CD14-positive monocyte (primary cell): Measurements from ENCODE around the gene TXNDC15. TPM values are rescaled to one million over a fixed set of nuclear protein-coding genes. Genes with fewer than 3 reads are reported as not detected.

ENCODE experiments used
- DNase-seq, 3 donors: peaks; one replicate each; pipeline ENCODE4 v3.0.0-alpha.2; 2011 to 2022
- H2AFZ ChIP-seq: 2 replicates; pipeline ENCODE4 v1.6.0; 2012; ENCODE audit warnings: mild to moderate bottlenecking, low read depth, low read length, inconsistent platforms; ENCODE audit not compliant: insufficient read depth, poor library complexity, severe bottlenecking
- H3K27ac ChIP-seq, 2 donors: 1 replicate in 1 of 2; 2 replicates in 1 of 2; pipeline ENCODE4 v1.5.1; 2012 to 2013; ENCODE audit warnings: low read length in 2 of 2, control low read depth in 1 of 2, inconsistent platforms in 1 of 2, low read depth in 1 of 2, mild to moderate bottlenecking in 1 of 2
- H3K27me3 ChIP-seq, 2 donors: one replicate each; pipeline versions ENCODE4 v1.6.0 to v1.6.1; 2011 to 2013; ENCODE audit warnings: low read length in 2 of 2; ENCODE audit not compliant: control insufficient read depth in 2 of 2, insufficient read depth in 2 of 2
- H3K36me3 ChIP-seq, 2 donors: replicated peaks in 1 of 2; 1 replicate in 1 of 2; 2 replicates in 1 of 2; pipeline versions ENCODE4 v1.5.1 to v1.6.1; 2012 to 2013; ENCODE audit warnings: low read length in 2 of 2, control low read depth in 1 of 2, inconsistent platforms in 1 of 2, mild to moderate bottlenecking in 1 of 2; ENCODE audit not compliant: insufficient read depth in 2 of 2, control insufficient read depth in 1 of 2
- H3K4me1 ChIP-seq, 2 donors: 1 replicate in 1 of 2; 2 replicates in 1 of 2; pipeline versions ENCODE4 v1.5.1 to v1.6.1; 2012 to 2013; ENCODE audit warnings: low read length in 2 of 2, control low read depth in 1 of 2, inconsistent platforms in 1 of 2, mild to moderate bottlenecking in 1 of 2, moderate library complexity in 1 of 2; ENCODE audit not compliant: insufficient read depth in 2 of 2, control insufficient read depth in 1 of 2
- H3K4me2 ChIP-seq: replicated peaks from 2 replicates; pipeline ENCODE3; 2012; ENCODE audit warnings: low read length, moderate library complexity, mild to moderate bottlenecking; ENCODE audit not compliant: poor library complexity, severe bottlenecking; ENCODE audit errors: extremely low read depth
- H3K4me3 ChIP-seq, 3 experiments: fragments of 200-600 bp in 1 of 3; sonication (generic) in 1 of 3; replicated peaks in 1 of 3; 1 replicate in 2 of 3; 2 replicates in 1 of 3; pipeline ENCODE4 v1.5.1; 2011 to 2013; ENCODE audit warnings: low read length in 3 of 3, mild to moderate bottlenecking in 3 of 3, control low read depth in 2 of 3, low read depth in 2 of 3, inconsistent platforms in 1 of 3, moderate library complexity in 1 of 3
- H3K79me2 ChIP-seq: 2 replicates; pipeline ENCODE4 v1.6.0; 2012; ENCODE audit warnings: mild to moderate bottlenecking, control low read depth, inconsistent platforms, low read length, moderate library complexity; ENCODE audit not compliant: insufficient read depth
- H3K9ac ChIP-seq: 2 replicates; pipeline ENCODE4 v1.6.0; 2017; ENCODE audit warnings: low read length, mild to moderate bottlenecking; ENCODE audit not compliant: insufficient read depth, poor library complexity, severe bottlenecking
- H3K9me3 ChIP-seq, 2 donors: replicated peaks in 1 of 2; 1 replicate in 1 of 2; 2 replicates in 1 of 2; pipeline versions ENCODE4 v1.5.1 to v1.6.1; 2012 to 2013; ENCODE audit warnings: low read length in 2 of 2, control low read depth in 1 of 2; ENCODE audit not compliant: control insufficient read depth in 1 of 2, insufficient read depth in 1 of 2
- H4K20me1 ChIP-seq: 2 replicates; pipeline ENCODE4 v1.6.0; 2012; ENCODE audit warnings: mild to moderate bottlenecking, low read length, control low read depth, moderate library complexity; ENCODE audit not compliant: insufficient read depth
- H3K27ac Mint-ChIP-seq, 7 donors: one replicate each; pipeline ENCODE4 v1.8.0; 2020; ENCODE audit warnings: mild to moderate bottlenecking in 7 of 7, mixed read lengths in 7 of 7, moderate library complexity in 6 of 7, inconsistent platforms in 2 of 7
- H3K27me3 Mint-ChIP-seq, 3 donors: one replicate each; pipeline ENCODE4 v1.8.0; 2021 to 2022; ENCODE audit warnings: low read depth in 3 of 3, mild to moderate bottlenecking in 3 of 3, mixed read lengths in 3 of 3, moderate library complexity in 3 of 3, inconsistent platforms in 1 of 3
- H3K36me3 Mint-ChIP-seq, 2 donors: one replicate each; pipeline ENCODE4 v1.8.0; 2020; ENCODE audit warnings: mixed read lengths in 2 of 2, inconsistent platforms in 1 of 2, mild to moderate bottlenecking in 1 of 2
- H3K4me1 Mint-ChIP-seq: one replicate; pipeline ENCODE4 v1.8.0; 2020; ENCODE audit warnings: mild to moderate bottlenecking, mixed read lengths
- H3K4me3 Mint-ChIP-seq, 2 donors: one replicate each; pipeline ENCODE4 v1.8.0; 2020; ENCODE audit warnings: mild to moderate bottlenecking in 2 of 2, mixed read lengths in 2 of 2, moderate library complexity in 1 of 2
- H3K9me3 Mint-ChIP-seq, 7 donors: one replicate each; pipeline ENCODE4 v1.8.0; 2020 to 2022; ENCODE audit warnings: mixed read lengths in 7 of 7, mild to moderate bottlenecking in 6 of 7, moderate library complexity in 6 of 7, inconsistent platforms in 2 of 7
- WGBS: methylation state at CpG from one replicate; pipeline ENCODE4 v1.1.5; 2013; ENCODE audit warnings: missing lambda C conversion rate; ENCODE audit not compliant: insufficient coverage; 5-methylcytosine and 5-hydroxymethylcytosine counted together
- intact Hi-C, 2 donors: fragments of 100-400 bp; cut with micrococcal nuclease; formaldehyde crosslinking; loops; one replicate each; pipeline versions ENCODE4 v1.15.0 to v1.15.1; 2023
- polyA plus RNA-seq, 3 donors: library from polyadenylated mRNA; depleted of rRNA in 1 of 3; unstranded in 2 of 3; stranded (reverse) in 1 of 3; fragments of 300-500 nt in 2 of 3; fragments of >200 nt in 1 of 3; fragmentation: Illumina TruSeq in 2 of 3; gene quantifications; 1 replicate in 2 of 3; 2 replicates in 1 of 3; pipeline ENCODE4 v1.2.3, GENCODE V29; 2012 to 2021
- TF ChIP-seq, protein P1 (sequence below): fragments of 200-600 bp; IDR thresholded peaks from one replicate; pipeline ENCODE4 v1.8.0; 2022; ENCODE audit warnings: antibody characterized with exemption, mild to moderate bottlenecking

Gene TXNDC15
- polyA plus RNA-seq, 3 donors, result 24.1 to 30.9 (median 28.0) TPM

GRCh38 chr5:134911285-134912206 is 37.4 kb downstream of the TXNDC15 start:
- H3K4me1 ChIP-seq, result no peaks in the 10 kb centered on the region
- Mint-ChIP-seq H3K27me3 (no peaks in the 10 kb centered on the region), H3K9me3 (no peaks in the 10 kb centered on the region), H3K4me1 (no peaks in the 10 kb centered on the region), H3K27ac (peak overlapping the region in 2 of 7 donors; percentile 40 to 77), H3K36me3 (peaks cover 17 to 22% of the 10 kb centered on the region in 2 donors), H3K4me3 (no peak overlapping the region)
- H4K20me1 ChIP-seq, result peaks cover 12% of the 10 kb centered on the region
- H3K27ac ChIP-seq, result no peak overlapping the region
- no peaks in the 10 kb centered on the region for H3K27me3 ChIP-seq
- TF ChIP-seq, protein P1, sequence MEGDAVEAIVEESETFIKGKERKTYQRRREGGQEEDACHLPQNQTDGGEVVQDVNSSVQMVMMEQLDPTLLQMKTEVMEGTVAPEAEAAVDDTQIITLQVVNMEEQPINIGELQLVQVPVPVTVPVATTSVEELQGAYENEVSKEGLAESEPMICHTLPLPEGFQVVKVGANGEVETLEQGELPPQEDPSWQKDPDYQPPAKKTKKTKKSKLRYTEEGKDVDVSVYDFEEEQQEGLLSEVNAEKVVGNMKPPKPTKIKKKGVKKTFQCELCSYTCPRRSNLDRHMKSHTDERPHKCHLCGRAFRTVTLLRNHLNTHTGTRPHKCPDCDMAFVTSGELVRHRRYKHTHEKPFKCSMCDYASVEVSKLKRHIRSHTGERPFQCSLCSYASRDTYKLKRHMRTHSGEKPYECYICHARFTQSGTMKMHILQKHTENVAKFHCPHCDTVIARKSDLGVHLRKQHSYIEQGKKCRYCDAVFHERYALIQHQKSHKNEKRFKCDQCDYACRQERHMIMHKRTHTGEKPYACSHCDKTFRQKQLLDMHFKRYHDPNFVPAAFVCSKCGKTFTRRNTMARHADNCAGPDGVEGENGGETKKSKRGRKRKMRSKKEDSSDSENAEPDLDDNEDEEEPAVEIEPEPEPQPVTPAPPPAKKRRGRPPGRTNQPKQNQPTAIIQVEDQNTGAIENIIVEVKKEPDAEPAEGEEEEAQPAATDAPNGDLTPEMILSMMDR, result no peak
- H3K79me2 ChIP-seq, result peaks cover 26% of the 10 kb centered on the region
- DNase-seq, result no peak
- WGBS, result 100% methylated on average over 6 of the region's 8 CpGs
- intact Hi-C loops, result loop anchor here in 1 of 2 donors (10.0 kb wide), 1 partner anchor 243 kb away; no protein-coding TSS in a partner anchor
- no peak overlapping the region for H3K4me2 ChIP-seq
- no peak overlapping the region for H3K4me3 ChIP-seq
- peak overlapping the region; percentile 8 for H3K9ac ChIP-seq
- peaks cover 64 to 84% of the 10 kb centered on the region in 2 donors for H3K36me3 ChIP-seq
- H2AFZ ChIP-seq, result no peak overlapping the region
- H3K9me3 ChIP-seq, result no peaks in the 10 kb centered on the region

GRCh38 chr5:134913254-134913653 is 39.1 kb downstream of the TXNDC15 start:
- no peak overlapping the region for H3K4me3 ChIP-seq
- TF ChIP-seq, protein P1, result no peak
- 100% methylated on average over 3 of the region's 3 CpGs for WGBS
- H3K36me3 ChIP-seq, result peaks cover 75 to 96% of the 10 kb centered on the region in 2 donors
- H3K27me3 ChIP-seq, result no peaks in the 10 kb centered on the region
- no peak overlapping the region for H3K9ac ChIP-seq
- H3K27ac ChIP-seq, result no peak overlapping the region
- no peak overlapping the region for H2AFZ ChIP-seq
- H3K9me3 Mint-ChIP-seq, result no peaks in the 10 kb centered on the region
- no peaks in the 10 kb centered on the region for H3K9me3 ChIP-seq
- peaks cover 24 to 36% of the 10 kb centered on the region in 2 donors for H3K36me3 Mint-ChIP-seq
- no peaks in the 10 kb centered on the region for H3K27me3 Mint-ChIP-seq
- H3K79me2 ChIP-seq, result peaks cover 21% of the 10 kb centered on the region
- DNase-seq, result no peak
- intact Hi-C loops, result loop anchor here in 1 of 2 donors (10.0 kb wide), 1 partner anchor 242 kb away; no protein-coding TSS in a partner anchor
- no peak overlapping the region for H3K4me3 Mint-ChIP-seq
- H3K4me1 ChIP-seq, result no peaks in the 10 kb centered on the region
- peaks cover 14% of the 10 kb centered on the region for H4K20me1 ChIP-seq
- H3K27ac Mint-ChIP-seq, result no peak overlapping the region
- no peaks in the 10 kb centered on the region for H3K4me1 Mint-ChIP-seq
- H3K4me2 ChIP-seq, result no peak overlapping the region
